A673 (cell line): ENCODE results near the gene B3GALT2. TPM values are rescaled to one million over a fixed set of nuclear protein-coding genes. Genes with fewer than 3 reads are reported as not detected.

ENCODE experiments used
- BruUV-seq: library from RNA; stranded (reverse); fragments of 400-500 nt; replicated peaks from 2 replicates; lab custom pipeline; 2021; lab: Mats Ljungman, UMichigan
- CTCF ChIA-PET: fragments of 300-600 bp; sonication (Branson Sonifier 250); formaldehyde crosslinking; loops from one replicate; lab custom pipeline; 2022; ENCODE audit warnings: antibody characterized with exemption; lab: Charles Lee
- POLR2A ChIA-PET: fragments of 300-600 bp; sonication (Branson Sonifier 250); formaldehyde crosslinking; loops from one replicate; lab custom pipeline; 2022; ENCODE audit warnings: antibody characterized with exemption; ENCODE audit not compliant: low non-redundant PET; lab: Charles Lee
- DNase-seq: peaks from one replicate; pipeline ENCODE4 v3.0.0-alpha.2; 2015; ENCODE audit warnings: low spot score
- H3K27ac ChIP-seq: fragments of 200-600 bp; sonication (generic); 2 replicates; pipeline ENCODE4 v1.5.1; 2016; ENCODE audit warnings: mixed run types, low read depth, mild to moderate bottlenecking, mixed read lengths, antibody characterized with exemption, low read length; ENCODE audit not compliant: poor library complexity, severe bottlenecking
- H3K27me3 ChIP-seq: fragments of 200-600 bp; sonication (generic); replicated peaks from 2 replicates; pipeline ENCODE4 v1.6.1; 2017; ENCODE audit warnings: mixed run types, low read depth, mild to moderate bottlenecking, mixed read lengths, antibody characterized with exemption, low read length; ENCODE audit not compliant: insufficient read depth, poor library complexity
- H3K36me3 ChIP-seq: fragments of 200-600 bp; sonication (generic); 2 replicates; pipeline ENCODE4 v1.6.1; 2016; ENCODE audit warnings: mixed run types, mild to moderate bottlenecking, mixed read lengths, antibody characterized with exemption, low read length; ENCODE audit not compliant: insufficient read depth, poor library complexity, severe bottlenecking
- H3K4me1 ChIP-seq: fragments of 200-600 bp; sonication (generic); 2 replicates; pipeline ENCODE4 v1.6.1; 2017; ENCODE audit warnings: mixed run types, mild to moderate bottlenecking, mixed read lengths, antibody characterized with exemption, low read length; ENCODE audit not compliant: insufficient read depth, poor library complexity, severe bottlenecking
- H3K4me3 ChIP-seq: fragments of 200-600 bp; sonication (generic); 2 replicates; pipeline ENCODE4 v1.5.1; 2016; ENCODE audit warnings: low read depth, mixed run types, mild to moderate bottlenecking, mixed read lengths, low read length; ENCODE audit not compliant: poor library complexity, severe bottlenecking
- H3K9me3 ChIP-seq: fragments of 200-600 bp; sonication (generic); 2 replicates; pipeline ENCODE4 v1.6.1; 2016; ENCODE audit warnings: mixed run types, low read depth, mild to moderate bottlenecking, mixed read lengths, antibody characterized with exemption, low read length; ENCODE audit not compliant: poor library complexity, severe bottlenecking
- EZH2 ChIP-seq: fragments of 200-600 bp; sonication (generic); IDR thresholded peaks from 2 replicates; pipeline ENCODE4 v1.6.1; 2017; ENCODE audit warnings: borderline replicate concordance, low read depth, mild to moderate bottlenecking, mixed read lengths, antibody characterized with exemption, low read length; ENCODE audit not compliant: poor library complexity, severe bottlenecking
- intact Hi-C: fragments of 100-400 bp; cut with micrococcal nuclease; formaldehyde crosslinking; loops from one replicate; pipeline ENCODE4 v1.10.0; 2022; ENCODE audit not compliant: unreplicated experiment
- total RNA-seq: library from RNA; stranded (reverse); gene quantifications from 2 replicates; pipeline ENCODE4 v1.2.3, GENCODE V29; 2021
- TF ChIP-seq, protein P1 (sequence below): fragments of 300-800, 200-600 bp; sonication (generic); conservative IDR thresholded peaks from 2 replicates; pipeline ENCODE4 v1.5.1; 2017; ENCODE audit warnings: low read depth, mild to moderate bottlenecking, antibody characterized with exemption, low read length, moderate library complexity, mixed read lengths

The B3GALT2 gene
- total RNA-seq, 1 experiment from 2014 or later: 0.39 TPM

DNA sequence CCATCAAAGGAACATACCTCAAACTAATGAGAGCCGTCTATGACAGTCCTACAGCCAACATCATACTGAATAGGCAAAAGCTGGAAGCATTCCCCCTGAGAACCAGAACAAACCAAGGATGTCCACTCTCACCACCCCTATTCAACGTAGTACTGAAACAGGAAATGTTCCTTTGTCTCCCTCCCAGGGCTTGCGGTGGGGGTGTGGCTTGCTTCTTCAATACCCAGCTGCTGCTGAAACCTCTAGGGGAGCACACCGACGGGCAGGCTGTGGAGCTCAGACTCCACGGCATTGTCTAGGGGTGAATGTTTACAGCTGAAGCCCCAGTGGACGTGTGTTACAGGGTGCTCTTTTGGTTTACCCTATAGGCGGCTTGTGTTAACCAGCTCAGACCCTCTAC, 30.5 kb upstream of the B3GALT2 start:
- BruUV-seq: no TSS peak
- Histone ChIP-seq H3K27ac (no peak overlapping the region), H3K36me3 (peaks cover 28% of the 10 kb centered on the region), H3K4me3 (no peak overlapping the region), H3K4me1 (peaks cover 15% of the 10 kb centered on the region), H3K27me3 (no peaks in the 10 kb centered on the region), H3K9me3 (no peaks in the 10 kb centered on the region)
- TF ChIP-seq EZH2: no peak
- TF ChIP-seq, protein P1, sequence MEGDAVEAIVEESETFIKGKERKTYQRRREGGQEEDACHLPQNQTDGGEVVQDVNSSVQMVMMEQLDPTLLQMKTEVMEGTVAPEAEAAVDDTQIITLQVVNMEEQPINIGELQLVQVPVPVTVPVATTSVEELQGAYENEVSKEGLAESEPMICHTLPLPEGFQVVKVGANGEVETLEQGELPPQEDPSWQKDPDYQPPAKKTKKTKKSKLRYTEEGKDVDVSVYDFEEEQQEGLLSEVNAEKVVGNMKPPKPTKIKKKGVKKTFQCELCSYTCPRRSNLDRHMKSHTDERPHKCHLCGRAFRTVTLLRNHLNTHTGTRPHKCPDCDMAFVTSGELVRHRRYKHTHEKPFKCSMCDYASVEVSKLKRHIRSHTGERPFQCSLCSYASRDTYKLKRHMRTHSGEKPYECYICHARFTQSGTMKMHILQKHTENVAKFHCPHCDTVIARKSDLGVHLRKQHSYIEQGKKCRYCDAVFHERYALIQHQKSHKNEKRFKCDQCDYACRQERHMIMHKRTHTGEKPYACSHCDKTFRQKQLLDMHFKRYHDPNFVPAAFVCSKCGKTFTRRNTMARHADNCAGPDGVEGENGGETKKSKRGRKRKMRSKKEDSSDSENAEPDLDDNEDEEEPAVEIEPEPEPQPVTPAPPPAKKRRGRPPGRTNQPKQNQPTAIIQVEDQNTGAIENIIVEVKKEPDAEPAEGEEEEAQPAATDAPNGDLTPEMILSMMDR: no peak
- intact Hi-C loops: no loop called here
- DNase-seq: peak; percentile 73
- ChIA-PET CTCF (no interaction called here), POLR2A (no interaction called here)

DNA sequence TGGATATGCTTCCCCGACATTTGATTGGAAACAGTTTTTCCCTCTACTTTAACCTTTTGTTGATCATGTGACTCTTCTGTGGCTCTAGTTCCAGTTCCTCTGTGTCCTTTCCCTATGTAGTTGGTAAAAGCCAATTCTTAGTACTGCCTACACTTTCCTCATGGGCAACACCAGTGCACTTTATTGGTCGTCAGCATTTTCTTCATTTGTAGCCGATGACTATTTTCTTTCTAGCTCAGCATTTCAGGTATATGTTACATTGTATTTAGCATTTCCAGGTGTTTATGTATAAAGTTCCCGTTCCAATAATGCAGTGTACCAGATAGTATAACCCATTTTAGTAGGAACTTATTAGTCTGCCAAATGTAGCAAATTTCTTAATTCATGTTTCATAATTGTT, 27.6 kb upstream of the B3GALT2 start:
- intact Hi-C loops: no loop called here
- Histone ChIP-seq H3K4me3 (no peak overlapping the region), H3K9me3 (no peaks in the 10 kb centered on the region), H3K27ac (no peak overlapping the region), H3K36me3 (peaks cover 28% of the 10 kb centered on the region), H3K4me1 (peaks cover 8% of the 10 kb centered on the region), H3K27me3 (no peaks in the 10 kb centered on the region)
- TF ChIP-seq, protein P1: no peak
- TF ChIP-seq EZH2: no peak
- ChIA-PET POLR2A (no interaction called here), CTCF (no interaction called here)
- no peak for DNase-seq
- BruUV-seq: no TSS peak

DNA sequence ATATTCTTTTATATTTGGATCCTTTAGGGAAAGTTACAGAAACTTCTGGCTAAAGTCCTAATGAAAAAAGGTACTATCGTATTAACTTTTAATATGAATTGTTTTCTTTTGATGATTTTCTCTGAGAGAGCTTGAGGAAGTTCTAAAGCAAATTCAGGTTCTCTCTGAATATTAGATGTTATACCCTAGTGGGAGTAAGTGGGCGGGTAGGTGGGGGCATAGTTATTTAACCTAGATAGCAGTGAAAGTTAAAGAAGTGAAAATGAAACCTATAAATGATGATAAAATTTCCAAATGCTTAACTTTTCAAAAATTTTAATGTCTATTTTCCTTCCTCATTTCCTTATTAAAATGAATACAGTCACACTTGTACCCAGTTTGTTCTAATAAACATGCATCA, 26.2 kb upstream of the B3GALT2 start:
- DNase-seq: no peak
- H3K36me3 ChIP-seq: peaks cover 28% of the 10 kb centered on the region
- H3K4me1 ChIP-seq: peaks cover 8% of the 10 kb centered on the region
- CTCF ChIA-PET: no interaction called here
- no peak overlapping the region for H3K27ac ChIP-seq
- TF ChIP-seq, protein P1: no peak
- no peak for TF ChIP-seq EZH2
- H3K4me3 ChIP-seq: no peak overlapping the region
- no peaks in the 10 kb centered on the region for H3K27me3 ChIP-seq
- BruUV-seq: no TSS peak
- intact Hi-C loops: no loop called here
- H3K9me3 ChIP-seq: no peaks in the 10 kb centered on the region
- POLR2A ChIA-PET: no interaction called here
